Loucy (cell line): ENCODE results near the gene ESR1.

Experiments used
- H2AFZ ChIP-seq: fragments of 200-600 bp; sonication (generic); 2 replicates; pipeline ENCODE4 v1.6.0; 2016; ENCODE audit warnings: antibody characterized with exemption, mild to moderate bottlenecking, low read length, moderate library complexity
- H3F3A ChIP-seq: fragments of 200-600 bp; 2 replicates; pipeline ENCODE4 v1.6.0; 2016; ENCODE audit warnings: antibody characterized with exemption, low read depth, mild to moderate bottlenecking
- H3K27me3 ChIP-seq: fragments of 200-600 bp; sonication (generic); 2 replicates; pipeline ENCODE4 v1.6.1; 2014; ENCODE audit warnings: low read length, mild to moderate bottlenecking; ENCODE audit not compliant: insufficient read depth, poor library complexity, severe bottlenecking
- H3K36me3 ChIP-seq: fragments of 200-600 bp; sonication (generic); 2 replicates; pipeline ENCODE4 v1.6.1; 2016; ENCODE audit warnings: low read length; ENCODE audit not compliant: insufficient read depth
- H3K4me1 ChIP-seq: fragments of 200-600 bp; sonication (generic); 2 replicates; pipeline ENCODE4 v1.5.1; 2014; ENCODE audit warnings: low read length, mild to moderate bottlenecking; ENCODE audit not compliant: insufficient read depth, poor library complexity, severe bottlenecking
- H3K4me2 ChIP-seq: fragments of 200-600 bp; sonication (generic); 2 replicates; pipeline ENCODE4 v1.6.0; 2014; ENCODE audit warnings: antibody characterized with exemption, low read length, low read depth, mild to moderate bottlenecking; ENCODE audit not compliant: poor library complexity, severe bottlenecking
- H3K4me3 ChIP-seq: fragments of 200-600 bp; sonication (generic); 2 replicates; pipeline ENCODE4 v1.5.1; 2014; ENCODE audit warnings: low read length, mild to moderate bottlenecking, mixed read lengths; ENCODE audit not compliant: poor library complexity, severe bottlenecking
- H3K79me2 ChIP-seq: fragments of 200-600 bp; sonication (generic); 2 replicates; pipeline ENCODE4 v1.6.1; 2014; ENCODE audit warnings: low read length; ENCODE audit not compliant: insufficient read depth
- H3K9ac ChIP-seq: fragments of 200-600 bp; sonication (generic); 2 replicates; pipeline ENCODE4 v1.6.0; 2014; ENCODE audit warnings: mild to moderate bottlenecking, low read depth, low read length, moderate library complexity; ENCODE audit not compliant: poor library complexity, severe bottlenecking
- H3K9me2 ChIP-seq: fragments of 200-600 bp; sonication (generic); replicated peaks from 2 replicates; pipeline ENCODE4 v1.6.1; 2016; ENCODE audit warnings: low read depth, low read length, mixed read lengths
- H3K9me3 ChIP-seq: fragments of 200-600 bp; sonication (generic); 2 replicates; pipeline ENCODE4 v1.6.1; 2014; ENCODE audit warnings: mild to moderate bottlenecking, antibody characterized with exemption, low read length, low read depth; ENCODE audit not compliant: insufficient read depth
- H4K20me1 ChIP-seq: fragments of 200-600 bp; sonication (generic); 2 replicates; pipeline ENCODE4 v1.6.0; 2014; ENCODE audit warnings: antibody characterized with exemption, low read length, mild to moderate bottlenecking; ENCODE audit not compliant: insufficient read depth, poor library complexity, severe bottlenecking
- CTCF ChIP-seq: fragments of 200-600 bp; sonication (generic); conservative IDR thresholded peaks from 2 replicates; pipeline ENCODE4 v1.5.1; 2014; ENCODE audit warnings: mild to moderate bottlenecking, antibody characterized with exemption, low read length
- EZH2phosphoT487 ChIP-seq: fragments of 200-600 bp; IDR thresholded peaks from 2 replicates; pipeline ENCODE4 v1.6.1; 2018; ENCODE audit warnings: antibody characterized with exemption, mild to moderate bottlenecking, moderate library complexity, borderline replicate concordance

The ESR1 gene

GRCh38 chr6:151900256-151900655 is 92.8 kb downstream of the ESR1 start:
- H3K9me3 ChIP-seq: no peaks in the 10 kb centered on the region
- H3K4me2 ChIP-seq: no peak overlapping the region
- TF ChIP-seq CTCF (no peak), EZH2phosphoT487 (no peak)
- H4K20me1 ChIP-seq: no peaks in the 10 kb centered on the region
- H2AFZ ChIP-seq: no peak overlapping the region
- H3F3A ChIP-seq: no peaks in the 10 kb centered on the region
- no peaks in the 10 kb centered on the region for H3K9me2 ChIP-seq
- H3K4me1 ChIP-seq: no peaks in the 10 kb centered on the region
- no peaks in the 10 kb centered on the region for H3K36me3 ChIP-seq
- H3K4me3 ChIP-seq: no peak overlapping the region
- no peak overlapping the region for H3K9ac ChIP-seq
- H3K27me3 ChIP-seq: no peaks in the 10 kb centered on the region
- H3K79me2 ChIP-seq: no peaks in the 10 kb centered on the region

- H3K4me3 ChIP-seq: no peak overlapping the region
- no peaks in the 10 kb centered on the region for H3K9me3 ChIP-seq
- no peak overlapping the region for H3K9ac ChIP-seq
- no peaks in the 10 kb centered on the region for H3K79me2 ChIP-seq
- H3K9me2 ChIP-seq: no peaks in the 10 kb centered on the region
- H3K36me3 ChIP-seq: no peaks in the 10 kb centered on the region
- no peaks in the 10 kb centered on the region for H3K27me3 ChIP-seq
- H3K4me2 ChIP-seq: no peak overlapping the region
- TF ChIP-seq CTCF (no peak), EZH2phosphoT487 (no peak)
- H3K4me1 ChIP-seq: no peaks in the 10 kb centered on the region
- no peaks in the 10 kb centered on the region for H3F3A ChIP-seq
- H2AFZ ChIP-seq: no peak overlapping the region
- no peaks in the 10 kb centered on the region for H4K20me1 ChIP-seq
Observed at GRCh38 chr6:151901009-151901411, 93.5 kb downstream of the ESR1 start.

GRCh38 chr6:151904631-151905030 is 97.1 kb downstream of the ESR1 start:
- Histone ChIP-seq H3F3A (no peaks in the 10 kb centered on the region), H3K9ac (no peak overlapping the region), H3K4me2 (no peak overlapping the region), H3K79me2 (no peaks in the 10 kb centered on the region), H3K4me1 (no peaks in the 10 kb centered on the region), H2AFZ (no peak overlapping the region), H3K36me3 (no peaks in the 10 kb centered on the region), H3K9me2 (no peaks in the 10 kb centered on the region), H3K9me3 (no peaks in the 10 kb centered on the region), H3K27me3 (no peaks in the 10 kb centered on the region), H3K4me3 (no peak overlapping the region), H4K20me1 (no peaks in the 10 kb centered on the region)
- no peak for TF ChIP-seq EZH2phosphoT487
- no peak for TF ChIP-seq CTCF
